H1 (cell line): ENCODE results near the gene GLRX. TPM values are rescaled to one million over a fixed set of nuclear protein-coding genes. Genes with fewer than 3 reads are reported as not detected.

Experiments
- CTCF ChIA-PET: fragments of 300-600 bp; sonication (Branson Sonifier 250); formaldehyde crosslinking; loops from one replicate; lab custom pipeline; 2021; ENCODE audit not compliant: partially characterized antibody; lab: Charles Lee
- POLR2A ChIA-PET: fragments of 300-600 bp; sonication (Branson Sonifier 250); formaldehyde crosslinking; loops from one replicate; lab custom pipeline; 2021; ENCODE audit warnings: inconsistent platforms; ENCODE audit not compliant: partially characterized antibody; lab: Charles Lee
- DNase-seq, 2 experiments: peaks; one replicate each; pipeline versions ENCODE4 v3.0.0 to v3.0.0-alpha.2; 2010 to 2022; ENCODE audit warnings: low spot score in 2 of 2, low read depth in 1 of 2, mixed read lengths in 1 of 2
- FAIRE-seq: peaks from 2 replicates; lab custom pipeline; 2011; peaks lifted over from hg19 to GRCh38; lab: Jason Lieb, UNC
- H2AFZ ChIP-seq: 2 replicates; pipeline ENCODE4 v1.8.1; 2012; ENCODE audit warnings: low read length, inconsistent platforms
- H2AK5ac ChIP-seq: 2 replicates; pipeline ENCODE4 v1.6.1; 2013; ENCODE audit warnings: low read depth, low read length
- H2BK120ac ChIP-seq: replicated peaks from 2 replicates; pipeline ENCODE3; 2013; ENCODE audit warnings: low read depth, low read length, inconsistent platforms
- H2BK12ac ChIP-seq: 2 replicates; pipeline ENCODE4 v1.6.1; 2013; ENCODE audit warnings: low read depth, low read length
- H2BK15ac ChIP-seq: 2 replicates; pipeline ENCODE4 v1.6.1; 2013; ENCODE audit warnings: low read length
- H2BK20ac ChIP-seq: 2 replicates; pipeline ENCODE4 v1.6.1; 2013; ENCODE audit warnings: low read length
- H2BK5ac ChIP-seq: 2 replicates; pipeline ENCODE4 v1.6.1; 2013; ENCODE audit warnings: low read depth, low read length
- H3K14ac ChIP-seq: 2 replicates; pipeline ENCODE4 v1.6.1; 2013; ENCODE audit warnings: inconsistent platforms; ENCODE audit not compliant: insufficient read length
- H3K18ac ChIP-seq: 2 replicates; pipeline ENCODE4 v1.6.1; 2013; ENCODE audit warnings: low read length; ENCODE audit errors: extremely low read depth
- H3K23ac ChIP-seq: 2 replicates; pipeline ENCODE4 v1.6.1; 2013; ENCODE audit warnings: inconsistent platforms; ENCODE audit not compliant: insufficient read length
- H3K23me2 ChIP-seq: 2 replicates; pipeline ENCODE4 v1.6.1; 2013; ENCODE audit warnings: low read depth, low read length
- H3K27ac ChIP-seq: 2 replicates; pipeline ENCODE4 v1.6.1; 2011; ENCODE audit warnings: low read depth, low read length, inconsistent platforms
- H3K27me3 ChIP-seq, 4 experiments: replicated peaks in 1 of 4; 1 replicate in 1 of 4; 2 replicates in 3 of 4; pipeline versions ENCODE4 v1.6.1 to v1.8.1; 2011 to 2013; ENCODE audit warnings: low read length in 3 of 4, mild to moderate bottlenecking in 3 of 4, inconsistent platforms in 2 of 4, mixed read lengths in 2 of 4, moderate library complexity in 1 of 4; ENCODE audit not compliant: control insufficient read depth in 3 of 4, insufficient read depth in 3 of 4; ENCODE audit errors: extremely low read depth in 1 of 4
- H3K36me3 ChIP-seq, 4 experiments: 2 replicates each; pipeline versions ENCODE4 v1.6.1 to v1.8.1; 2011 to 2013; ENCODE audit warnings: mild to moderate bottlenecking in 4 of 4, low read length in 3 of 4, moderate library complexity in 2 of 4, control low read depth in 1 of 4, inconsistent platforms in 1 of 4; ENCODE audit not compliant: insufficient read depth in 4 of 4, control insufficient read depth in 2 of 4
- H3K4ac ChIP-seq: replicated peaks from 2 replicates; pipeline ENCODE3; 2013; ENCODE audit warnings: low read length, low read depth, mixed read lengths, inconsistent platforms; ENCODE audit not compliant: insufficient read length
- H3K4me1 ChIP-seq, 4 experiments: replicated peaks in 1 of 4; 1 replicate in 1 of 4; 2 replicates in 3 of 4; pipeline versions ENCODE4 v1.6.1 to v1.8.1; 2011 to 2013; ENCODE audit warnings: low read length in 3 of 4, inconsistent platforms in 2 of 4, mixed read lengths in 1 of 4; ENCODE audit not compliant: insufficient read depth in 4 of 4, control insufficient read depth in 3 of 4
- H3K4me2 ChIP-seq, 2 experiments: 2 replicates each; pipeline versions ENCODE4 v1.6.1 to v1.8.1; 2011 to 2013; ENCODE audit warnings: low read depth in 2 of 2, low read length in 2 of 2, control low read depth in 1 of 2, inconsistent platforms in 1 of 2, mild to moderate bottlenecking in 1 of 2; ENCODE audit not compliant: insufficient read depth in 1 of 2
- H3K4me3 ChIP-seq, 4 experiments: fragments of 200-600, 300-600 bp in 1 of 4; sonication (generic), shearing (Covaris generic), sonication (Bioruptor Twin) in 1 of 4; 2 replicates each; pipeline versions ENCODE4 v1.5.1 to v1.8.1; 2011 to 2016; ENCODE audit warnings: low read length in 4 of 4, low read depth in 3 of 4, control low read depth in 2 of 4, inconsistent platforms in 2 of 4, mild to moderate bottlenecking in 2 of 4, mixed read lengths in 1 of 4, moderate library complexity in 1 of 4; ENCODE audit not compliant: insufficient read depth in 2 of 4; ENCODE audit errors: extremely low read depth in 1 of 4
- H3K56ac ChIP-seq: replicated peaks from 2 replicates; pipeline ENCODE3; 2013; ENCODE audit warnings: low read depth, mild to moderate bottlenecking, mixed read lengths, low read length, inconsistent platforms; ENCODE audit not compliant: insufficient read length
- H3K79me1 ChIP-seq: 2 replicates; pipeline ENCODE4 v1.6.1; 2013; ENCODE audit warnings: low read depth, low read length, control low read depth
- H3K79me2 ChIP-seq, 2 experiments: 2 replicates each; pipeline versions ENCODE4 v1.6.1 to v1.8.1; 2012 to 2013; ENCODE audit warnings: low read length in 2 of 2, mild to moderate bottlenecking in 2 of 2, inconsistent platforms in 1 of 2; ENCODE audit not compliant: insufficient read depth in 2 of 2, control insufficient read depth in 1 of 2
- H3K9ac ChIP-seq, 4 experiments: replicated peaks in 1 of 4; 1 replicate in 1 of 4; 2 replicates in 3 of 4; pipeline versions ENCODE4 v1.6.1 to v1.8.1; 2011 to 2013; ENCODE audit warnings: low read depth in 3 of 4, low read length in 3 of 4, control low read depth in 2 of 4, mild to moderate bottlenecking in 2 of 4, moderate library complexity in 2 of 4, inconsistent platforms in 1 of 4; ENCODE audit errors: extremely low read depth in 1 of 4
- H3K9me3 ChIP-seq, 2 experiments: 2 replicates each; pipeline versions ENCODE4 v1.6.1 to v1.8.1; 2012 to 2013; ENCODE audit warnings: mild to moderate bottlenecking in 2 of 2, moderate library complexity in 2 of 2, control low read depth in 1 of 2, inconsistent platforms in 1 of 2, low read depth in 1 of 2, low read length in 1 of 2, mixed read lengths in 1 of 2; ENCODE audit not compliant: insufficient read depth in 2 of 2
- H4K20me1 ChIP-seq, 2 experiments: replicated peaks in 1 of 2; 2 replicates each; pipeline versions ENCODE3 to v1.8.1; 2011 to 2013; ENCODE audit warnings: inconsistent platforms in 2 of 2, low read length in 2 of 2, mild to moderate bottlenecking in 1 of 2; ENCODE audit not compliant: insufficient read depth in 2 of 2, control insufficient read depth in 1 of 2
- H4K5ac ChIP-seq: 2 replicates; pipeline ENCODE4 v1.6.1; 2013; ENCODE audit warnings: low read length, low read depth, mixed read lengths, inconsistent platforms; ENCODE audit not compliant: insufficient read length
- H4K8ac ChIP-seq: 2 replicates; pipeline ENCODE4 v1.8.0; 2013; ENCODE audit warnings: mild to moderate bottlenecking, moderate library complexity, low read length, inconsistent platforms; ENCODE audit not compliant: insufficient read depth; ENCODE audit errors: extremely low read depth
- H4K91ac ChIP-seq: replicated peaks from 2 replicates; pipeline ENCODE3; 2013; ENCODE audit warnings: low read length, mixed read lengths, inconsistent platforms; ENCODE audit not compliant: insufficient read length
- ATF2 ChIP-seq: IDR thresholded peaks from 2 replicates; pipeline ENCODE4 v1.6.1; 2012; ENCODE audit warnings: low read length, inconsistent platforms
- BRCA1 ChIP-seq: IDR thresholded peaks from 2 replicates; pipeline ENCODE4 v1.6.1; 2012; ENCODE audit warnings: low read depth, low read length, improper control_type of control experiment
- EP300 ChIP-seq, 2 experiments: IDR thresholded peaks; 1 replicate in 1 of 2; 2 replicates in 1 of 2; pipeline ENCODE4 v1.6.1; 2011 to 2012; ENCODE audit warnings: low read depth in 2 of 2, low read length in 2 of 2, mild to moderate bottlenecking in 2 of 2, borderline replicate concordance in 1 of 2, inconsistent platforms in 1 of 2, moderate library complexity in 1 of 2
- EZH2 ChIP-seq: fragments of 200-600 bp; sonication (generic); IDR thresholded peaks from 2 replicates; pipeline ENCODE4 v1.7.1; 2012; ENCODE audit warnings: low read depth, mild to moderate bottlenecking, moderate library complexity, low read length, inconsistent platforms; ENCODE audit not compliant: severe bottlenecking
- KDM1A ChIP-seq: fragments of 200-600, 300-600 bp; sonication (generic); IDR thresholded peaks from 2 replicates; pipeline ENCODE4 v1.7.1; 2016; ENCODE audit warnings: mild to moderate bottlenecking, low read length, borderline replicate concordance
- NRF1 ChIP-seq: IDR thresholded peaks from 2 replicates; pipeline ENCODE4 v1.6.1; 2011; ENCODE audit warnings: mild to moderate bottlenecking, low read depth, low read length, improper control_type of control experiment
- RAD21 ChIP-seq, 2 experiments: IDR thresholded peaks in 1 of 2; conservative IDR thresholded peaks in 1 of 2; 2 replicates each; pipeline ENCODE4 v1.6.1; 2011; ENCODE audit warnings: low read depth in 2 of 2, low read length in 2 of 2, improper control_type of control experiment in 1 of 2, inconsistent platforms in 1 of 2, mild to moderate bottlenecking in 1 of 2, moderate library complexity in 1 of 2
- SAP30 ChIP-seq: fragments of 300-600 bp; sonication (generic); IDR thresholded peaks from 2 replicates; pipeline ENCODE4 v1.7.1; 2012; ENCODE audit warnings: low read length, moderate library complexity, mild to moderate bottlenecking, inconsistent platforms; ENCODE audit not compliant: insufficient read depth, insufficient replicate concordance
- TEAD4 ChIP-seq: IDR thresholded peaks from 2 replicates; pipeline ENCODE4 v1.6.1; 2012; ENCODE audit warnings: low read depth, low read length, inconsistent platforms, mixed read lengths
- USF2 ChIP-seq: IDR thresholded peaks from 2 replicates; pipeline ENCODE4 v1.6.1; 2011; ENCODE audit warnings: low read length, improper control_type of control experiment
- WGBS, 2 experiments: shearing (Covaris generic) in 1 of 2; methylation state at CpG; one replicate each; pipeline versions ENCODE4 v1.1.6 to v1.1.7; 2013 to 2015; ENCODE audit warnings: low lambda C conversion rate in 2 of 2, mixed read lengths in 2 of 2, inconsistent platforms in 1 of 2, low coverage in 1 of 2, missing lambda C conversion rate in 1 of 2; ENCODE audit not compliant: insufficient replicate concordance in 2 of 2, insufficient coverage in 1 of 2, insufficient read length in 1 of 2; ENCODE audit errors: extremely low coverage in 1 of 2, missing lambda C conversion rate in 1 of 2; 5-methylcytosine and 5-hydroxymethylcytosine counted together
- polyA plus RNA-seq, 7 experiments: library from polyadenylated mRNA; depleted of rRNA in 3 of 7; stranded (reverse) in 5 of 7; unstranded in 2 of 7; fragments of >200 nt in 5 of 7; fragments of 200-250 nt in 2 of 7; gene quantifications; 1 replicate in 5 of 7; 2 replicates in 1 of 7; 4 replicates in 1 of 7; pipeline versions ENCODE4 v1.2.1 to v1.2.3, GENCODE V29; 2011 to 2013; ENCODE audit warnings: missing spikeins in 2 of 7, mixed read lengths in 2 of 7
- total RNA-seq: library from RNA; stranded (reverse); fragmentation: NEBNext Ultra II Directional; extraction: Animal tissue kit (Norgen Biotek cat#: 25700); gene quantifications from 2 replicates; pipeline ENCODE4 v1.2.1, GENCODE V29; 2021

Gene GLRX
- total and polyA plus RNA-seq, 2 of the 8 experiments (the other 6 are each of a cell fraction or from before 2014, with no cell fraction given): 22.9 to 31.2 TPM

- Histone ChIP-seq H4K91ac (no peak overlapping the region), H3K27ac (no peak overlapping the region), H3K23me2 (no peaks in the 10 kb centered on the region), H3K18ac (no peak overlapping the region), H3K27me3 (no peaks in the 10 kb centered on the region), H3K4me3 (no peak overlapping the region), H3K56ac (no peak overlapping the region), H2BK20ac (no peak overlapping the region), H2BK120ac (no peak overlapping the region), H2BK15ac (no peak overlapping the region), H3K4me1 (no peaks in the 10 kb centered on the region), H3K9ac (no peak overlapping the region), H3K4me2 (no peak overlapping the region), H2AFZ (no peak overlapping the region), H2BK5ac (no peak overlapping the region), H3K79me1 (no peaks in the 10 kb centered on the region), H3K79me2 (no peaks in the 10 kb centered on the region), H4K8ac (no peak overlapping the region), H3K36me3 (no peaks in the 10 kb centered on the region), H3K4ac (no peak overlapping the region), H2BK12ac (no peak overlapping the region), H3K14ac (no peak overlapping the region), H2AK5ac (no peak overlapping the region), H4K20me1 (no peaks in the 10 kb centered on the region), H3K9me3 (no peaks in the 10 kb centered on the region), H3K23ac (no peak overlapping the region), H4K5ac (no peak overlapping the region)
- WGBS, 2 experiments: 92% methylated on average over 2 of the region's 2 CpGs; no CpG with 5 or more reads in 1 of the 2 experiments
- ChIA-PET CTCF (interaction anchor here (1.1 kb wide), 1 partner anchor 9 kb away, joined by 3 read pairs; no protein-coding TSS in a partner anchor), POLR2A (interaction anchor here (0.6 kb wide), 1 partner anchor 20 kb away, joined by 3 read pairs; no protein-coding TSS in a partner anchor)
- FAIRE-seq: no peak
- DNase-seq: no peak
- no peak for TF ChIP-seq BRCA1
- no peak for TF ChIP-seq KDM1A
- TF ChIP-seq NRF1: no peak
- TF ChIP-seq TEAD4: no peak
- TF ChIP-seq ATF2: no peak
- no peak for TF ChIP-seq SAP30
- TF ChIP-seq EP300 (IDR thresholded peaks at IDR 0.05; ENCODE audit: borderline replicate concordance in 1 of 2, low read depth in 2 of 2, low read length in 2 of 2): no peak
- no peak for TF ChIP-seq RAD21 (IDR thresholded peaks at IDR 0.05 in 1 of 2, conservative IDR thresholded peaks at IDR 0.05 in 1 of 2; ENCODE audit: low read depth in 2 of 2, low read length in 2 of 2)
- no peak for TF ChIP-seq USF2
- no peak for TF ChIP-seq EZH2
Measured at GRCh38 chr5:95801532-95801931, 21.0 kb downstream of the GLRX start.
